ENCODE results near the gene OCRL.

The OCRL gene

DNA sequence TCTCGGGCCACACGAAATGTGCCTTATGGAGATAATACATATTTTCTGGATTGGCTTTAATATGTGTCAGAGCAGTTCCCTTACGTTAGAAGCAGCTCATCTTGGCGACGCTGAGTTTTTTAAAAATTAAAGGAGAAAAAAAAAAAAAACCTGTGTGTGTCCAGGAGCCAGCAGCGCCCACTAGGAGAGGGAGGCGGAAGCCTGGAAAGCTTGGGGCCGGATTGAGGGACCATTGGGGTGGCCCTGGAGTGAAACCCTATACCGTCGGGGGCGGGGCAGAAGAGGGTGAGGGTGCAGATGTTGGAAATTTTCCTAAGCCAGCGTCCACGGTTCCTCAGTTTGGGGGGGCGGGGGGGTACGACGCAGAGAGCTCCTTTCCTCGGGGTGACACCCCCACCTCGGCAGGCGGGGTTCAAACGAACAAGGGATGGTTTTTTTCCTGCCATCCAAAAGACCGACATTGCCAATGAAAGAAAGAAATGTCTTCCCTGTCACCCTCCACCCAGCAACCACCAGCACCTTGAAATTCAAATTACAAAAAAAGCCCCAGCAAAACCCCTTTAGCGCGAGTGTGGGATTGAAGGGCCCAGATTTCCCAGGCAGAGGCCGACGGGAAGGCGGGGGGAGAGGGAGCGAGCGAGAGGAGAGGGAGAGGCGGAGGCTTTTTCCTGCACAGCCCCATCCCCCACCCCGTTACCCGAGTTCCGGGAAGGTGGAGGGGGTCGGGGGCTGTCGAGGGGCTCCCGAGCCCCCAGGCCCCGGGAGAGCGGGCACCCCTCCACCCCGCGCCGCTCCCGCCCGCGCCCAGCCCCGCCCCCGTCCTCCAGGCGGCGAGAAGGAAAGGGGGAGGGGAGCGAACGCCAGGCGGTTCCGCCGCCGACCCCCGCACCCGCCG lies 17.6 kb upstream of the OCRL start:
- H3K27ac ChIP-seq (ENCODE audit: low read depth, low read length): peak overlapping the region; percentile 84
- peak overlapping the region; percentile 65 to 77 for H3K4me3 ChIP-seq (ENCODE audit: low read depth in 1 of 2, low read length in 2 of 2)
- H3K27me3 ChIP-seq (ENCODE audit: control insufficient read depth in 1 of 2, insufficient read depth in 2 of 2, low read length in 2 of 2): peaks cover 0 to 3% of the 10 kb centered on the region in 2 donors
- no peaks in the 10 kb centered on the region for H3K4me1 ChIP-seq (ENCODE audit: insufficient read depth, low read length)
- no peak overlapping the region for H3K9ac ChIP-seq (ENCODE audit: low read length)
- H3K9me3 ChIP-seq (ENCODE audit: low read length): no peaks in the 10 kb centered on the region
- no peaks in the 10 kb centered on the region for H3K36me3 ChIP-seq (ENCODE audit: insufficient read depth, low read length)

DNA sequence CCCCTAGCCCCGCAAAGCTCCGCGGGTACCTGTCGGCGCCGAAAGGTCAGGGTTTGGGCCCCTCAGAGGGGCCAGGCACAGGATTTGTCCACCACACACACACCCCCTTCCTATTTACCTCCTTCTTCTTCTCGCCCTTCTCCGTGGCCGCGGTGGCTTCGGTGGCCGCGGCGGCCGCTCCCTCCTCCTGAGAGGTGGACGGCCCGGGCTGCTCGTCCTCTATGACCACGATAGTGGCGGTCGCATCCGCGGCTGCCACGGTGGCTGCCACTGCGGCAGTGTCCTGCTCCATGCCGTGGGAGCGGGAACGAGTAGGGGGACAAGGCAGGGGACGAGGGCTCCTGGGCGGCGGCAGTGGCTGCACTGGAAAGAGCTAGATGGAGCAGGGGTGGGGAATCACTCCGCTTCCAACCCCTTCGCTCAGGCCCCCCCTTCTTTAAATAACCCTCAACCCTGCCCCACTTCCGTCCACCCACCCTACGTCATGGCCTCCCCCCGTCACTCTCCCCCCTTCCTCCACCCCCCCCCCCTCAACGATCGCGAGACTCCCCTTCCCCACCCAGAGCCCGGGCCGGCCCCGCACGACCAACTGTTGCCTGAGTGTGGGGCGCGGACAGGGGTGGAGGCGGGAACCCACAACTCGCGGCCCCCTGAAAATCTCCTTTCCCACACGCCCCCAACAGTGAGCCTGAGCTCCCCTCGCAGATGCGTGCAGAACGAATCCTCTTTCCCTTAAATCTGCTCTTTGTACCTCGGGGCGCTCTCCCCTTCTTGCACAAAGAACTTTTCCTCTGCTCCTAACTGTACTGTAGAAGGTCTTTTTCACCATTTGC lies 16.8 kb upstream of the OCRL start, which contains the start of gene SMARCA1:
Gene SMARCA1 (minus strand): TSS at position 412 of the 833 bp plus-strand sequence. CDS start 120 bp downstream, at position 292.
- Histone ChIP-seq H3K4me3 (ENCODE audit: low read depth in 1 of 2, low read length in 2 of 2) (peak within 1 kb of the TSS; percentile 65 to 77), H3K36me3 (ENCODE audit: insufficient read depth, low read length) (no peaks in the 10 kb centered on the region), H3K27ac (ENCODE audit: low read depth, low read length) (peak within 1 kb of the TSS; percentile 87), H3K4me1 (ENCODE audit: insufficient read depth, low read length) (no peaks in the 10 kb centered on the region), H3K9ac (ENCODE audit: low read length) (no peak within 1 kb of the TSS), H3K9me3 (ENCODE audit: low read length) (no peaks in the 10 kb centered on the region), H3K27me3 (ENCODE audit: control insufficient read depth in 1 of 2, insufficient read depth in 2 of 2, low read length in 2 of 2) (peaks cover 0 to 3% of the 10 kb centered on the region in 2 donors)

DNA sequence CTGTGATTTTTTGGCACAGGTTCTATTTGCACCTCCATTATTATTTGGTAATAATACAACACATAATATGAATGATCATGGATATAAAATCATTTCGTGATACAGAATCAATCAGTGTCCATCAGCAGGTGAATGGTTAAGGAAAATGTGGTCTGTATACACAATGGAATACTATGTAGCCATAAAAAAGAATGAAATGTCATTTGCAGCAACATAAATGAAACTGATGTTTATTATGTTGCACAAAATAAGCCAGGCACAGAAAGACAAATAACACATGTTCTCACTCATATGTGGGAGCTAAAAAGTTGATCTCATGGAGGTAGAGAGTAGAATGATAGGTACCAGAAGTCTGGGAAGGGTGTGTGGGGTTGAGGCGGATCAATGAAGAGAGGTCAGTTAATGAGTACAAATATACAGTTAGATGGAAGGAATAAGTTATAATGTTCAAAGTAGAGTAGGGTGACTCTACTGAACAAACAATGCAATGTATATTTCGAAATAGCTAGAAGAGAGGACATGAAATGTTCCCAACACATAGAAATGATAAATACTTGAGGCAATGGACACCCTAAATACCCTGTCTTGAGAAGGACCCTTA lies 15.7 kb upstream of the OCRL start:
- Histone ChIP-seq H3K9me3 (ENCODE audit: low read length) (no peaks in the 10 kb centered on the region), H3K36me3 (ENCODE audit: insufficient read depth, low read length) (no peaks in the 10 kb centered on the region), H3K27ac (ENCODE audit: low read depth, low read length) (no peak overlapping the region), H3K9ac (ENCODE audit: low read length) (no peak overlapping the region), H3K27me3 (ENCODE audit: control insufficient read depth in 1 of 2, insufficient read depth in 2 of 2, low read length in 2 of 2) (peaks cover 0 to 3% of the 10 kb centered on the region in 2 donors), H3K4me1 (ENCODE audit: insufficient read depth, low read length) (no peaks in the 10 kb centered on the region), H3K4me3 (ENCODE audit: low read depth in 1 of 2, low read length in 2 of 2) (no peak overlapping the region)

GRCh38 chrX:129525162-129525561 lies 14.9 kb upstream of the OCRL start:
- no peaks in the 10 kb centered on the region for H3K4me1 ChIP-seq (ENCODE audit: insufficient read depth, low read length)
- H3K9ac ChIP-seq (ENCODE audit: low read length): no peak overlapping the region
- H3K36me3 ChIP-seq (ENCODE audit: insufficient read depth, low read length): no peaks in the 10 kb centered on the region
- no peak overlapping the region for H3K27ac ChIP-seq (ENCODE audit: low read depth, low read length)
- H3K9me3 ChIP-seq (ENCODE audit: low read length): no peaks in the 10 kb centered on the region
- H3K27me3 ChIP-seq (ENCODE audit: control insufficient read depth in 1 of 2, insufficient read depth in 2 of 2, low read length in 2 of 2): peaks cover 0 to 3% of the 10 kb centered on the region in 2 donors
- no peak overlapping the region for H3K4me3 ChIP-seq (ENCODE audit: low read depth in 1 of 2, low read length in 2 of 2)

DNA sequence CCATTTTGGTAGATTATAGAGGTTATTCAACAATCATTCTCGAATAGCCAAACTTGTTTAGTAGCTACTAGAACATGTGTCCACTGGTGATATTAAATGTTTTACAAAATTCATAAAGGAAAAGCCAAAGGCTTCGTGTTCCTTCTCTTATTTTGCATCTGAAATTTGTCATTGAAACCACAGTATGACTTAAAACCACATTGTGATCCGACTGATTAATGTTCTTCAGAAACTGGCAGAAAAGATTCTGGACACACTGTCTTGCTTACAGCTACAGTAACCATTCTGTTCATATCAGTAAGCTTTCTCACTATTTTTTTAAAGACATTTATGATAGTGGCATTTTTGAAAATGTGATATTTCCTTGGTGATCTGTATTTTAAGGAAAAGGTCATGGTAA lies 14.2 kb upstream of the OCRL start:
- no peak overlapping the region for H3K4me3 ChIP-seq (ENCODE audit: low read depth in 1 of 2, low read length in 2 of 2)
- no peaks in the 10 kb centered on the region for H3K36me3 ChIP-seq (ENCODE audit: insufficient read depth, low read length)
- H3K27ac ChIP-seq (ENCODE audit: low read depth, low read length): no peak overlapping the region
- peaks cover 0 to 3% of the 10 kb centered on the region in 2 donors for H3K27me3 ChIP-seq (ENCODE audit: control insufficient read depth in 1 of 2, insufficient read depth in 2 of 2, low read length in 2 of 2)
- no peak overlapping the region for H3K9ac ChIP-seq (ENCODE audit: low read length)
- H3K9me3 ChIP-seq (ENCODE audit: low read length): no peaks in the 10 kb centered on the region
- no peaks in the 10 kb centered on the region for H3K4me1 ChIP-seq (ENCODE audit: insufficient read depth, low read length)

DNA sequence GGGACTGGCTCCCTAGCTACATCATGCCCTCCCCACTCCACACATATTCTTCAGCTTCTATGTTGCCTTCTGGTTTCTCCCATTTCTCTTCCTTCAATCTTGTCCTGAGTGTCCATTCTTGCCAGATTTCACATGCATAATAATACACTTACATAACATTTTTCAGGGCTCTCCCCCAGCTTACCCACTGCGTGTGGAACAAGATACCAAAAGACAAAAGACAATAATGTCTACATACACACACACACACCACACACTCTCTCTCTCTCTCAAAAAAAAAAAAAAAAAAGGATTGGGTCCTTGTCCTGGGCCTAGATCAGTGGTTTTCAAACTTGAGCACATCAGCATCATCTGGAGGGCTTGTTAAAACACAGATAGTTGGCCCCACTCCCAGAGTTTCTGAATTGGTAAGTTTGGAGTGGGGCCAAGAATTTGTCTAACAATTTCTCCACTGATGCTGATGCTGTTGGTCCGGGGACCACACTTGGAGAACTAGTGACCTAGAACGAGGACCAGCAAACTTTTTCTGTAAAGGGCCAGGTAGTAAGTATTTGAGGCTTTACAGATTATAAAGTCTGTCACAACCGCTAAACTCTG lies 10.3 kb upstream of the OCRL start:
- Histone ChIP-seq H3K9ac (ENCODE audit: low read length) (no peak overlapping the region), H3K4me1 (ENCODE audit: insufficient read depth, low read length) (no peaks in the 10 kb centered on the region), H3K4me3 (ENCODE audit: low read depth in 1 of 2, low read length in 2 of 2) (no peak overlapping the region), H3K9me3 (ENCODE audit: low read length) (no peaks in the 10 kb centered on the region), H3K27ac (ENCODE audit: low read depth, low read length) (no peak overlapping the region), H3K27me3 (ENCODE audit: control insufficient read depth in 1 of 2, insufficient read depth in 2 of 2, low read length in 2 of 2) (no peaks in the 10 kb centered on the region), H3K36me3 (ENCODE audit: insufficient read depth, low read length) (no peaks in the 10 kb centered on the region)

DNA sequence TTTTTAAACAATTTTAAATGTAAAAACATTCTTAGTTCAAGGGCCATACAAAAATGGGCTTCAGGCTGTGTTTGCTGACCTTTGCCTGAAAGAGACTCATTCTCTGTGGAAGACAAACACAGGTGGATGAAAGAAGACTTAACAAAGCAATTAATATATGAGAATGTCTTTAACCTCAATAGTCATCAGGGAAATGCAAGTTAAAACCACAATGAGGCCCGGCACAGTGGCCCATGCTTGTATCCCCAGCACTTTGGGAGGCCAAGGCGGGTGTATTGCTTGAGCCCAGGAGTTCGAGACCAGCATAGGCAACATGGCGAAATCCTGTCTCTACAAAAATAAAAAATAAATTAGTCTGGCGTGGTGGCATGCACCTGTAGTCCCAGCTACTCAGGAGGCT lies 9.6 kb upstream of the OCRL start:
- Histone ChIP-seq H3K9ac (ENCODE audit: low read length) (no peak overlapping the region), H3K27ac (ENCODE audit: low read depth, low read length) (no peak overlapping the region), H3K27me3 (ENCODE audit: control insufficient read depth in 1 of 2, insufficient read depth in 2 of 2, low read length in 2 of 2) (no peaks in the 10 kb centered on the region), H3K36me3 (ENCODE audit: insufficient read depth, low read length) (no peaks in the 10 kb centered on the region), H3K4me1 (ENCODE audit: insufficient read depth, low read length) (no peaks in the 10 kb centered on the region), H3K9me3 (ENCODE audit: low read length) (no peaks in the 10 kb centered on the region), H3K4me3 (ENCODE audit: low read depth in 1 of 2, low read length in 2 of 2) (no peak overlapping the region)

GRCh38 chrX:129531132-129531531 lies 8.9 kb upstream of the OCRL start:
- Histone ChIP-seq H3K9ac (ENCODE audit: low read length) (no peak overlapping the region), H3K4me3 (ENCODE audit: low read depth in 1 of 2, low read length in 2 of 2) (no peak overlapping the region), H3K36me3 (ENCODE audit: insufficient read depth, low read length) (no peaks in the 10 kb centered on the region), H3K4me1 (ENCODE audit: insufficient read depth, low read length) (no peaks in the 10 kb centered on the region), H3K9me3 (ENCODE audit: low read length) (no peaks in the 10 kb centered on the region), H3K27ac (ENCODE audit: low read depth, low read length) (no peak overlapping the region), H3K27me3 (ENCODE audit: control insufficient read depth in 1 of 2, insufficient read depth in 2 of 2, low read length in 2 of 2) (no peaks in the 10 kb centered on the region)

DNA sequence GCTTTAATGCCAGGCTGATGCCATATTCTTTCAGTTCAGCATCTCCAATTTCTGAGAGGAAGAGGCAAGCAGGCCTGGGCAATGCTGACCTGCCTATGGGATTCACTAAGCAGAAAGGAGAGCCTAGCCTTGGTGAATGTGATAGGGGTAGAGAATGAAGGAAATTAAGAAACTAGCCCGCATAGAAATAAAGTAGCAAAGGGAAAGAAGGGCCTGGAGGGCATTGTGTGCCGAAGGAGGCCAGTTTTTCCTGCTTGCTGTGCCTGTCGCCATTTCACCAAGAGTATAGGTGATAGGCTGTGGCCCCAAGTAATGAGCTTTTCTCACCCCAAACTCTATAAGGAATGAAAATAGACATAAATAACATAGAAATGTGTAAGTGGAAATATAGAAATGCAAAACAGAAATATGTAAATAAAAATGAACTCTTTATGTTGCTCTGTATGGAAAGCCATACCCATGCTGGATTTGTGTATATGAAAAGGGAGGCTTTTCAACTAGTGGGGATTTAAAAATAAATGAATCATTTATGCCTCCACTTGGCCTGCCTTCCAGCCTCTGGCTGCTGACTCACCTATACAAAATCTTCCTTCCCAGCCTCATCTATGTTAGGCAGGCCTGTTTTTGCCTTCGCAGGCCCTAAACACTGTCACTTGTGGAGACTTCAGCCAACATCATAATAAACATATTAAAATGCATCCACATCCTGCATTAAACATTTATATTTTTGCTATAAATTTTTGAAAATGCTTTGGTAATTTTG lies 5.1 kb upstream of the OCRL start:
- no peak overlapping the region for H3K4me3 ChIP-seq (ENCODE audit: low read depth in 1 of 2, low read length in 2 of 2)
- H3K9me3 ChIP-seq (ENCODE audit: low read length): no peaks in the 10 kb centered on the region
- no peaks in the 10 kb centered on the region for H3K27me3 ChIP-seq (ENCODE audit: control insufficient read depth in 1 of 2, insufficient read depth in 2 of 2, low read length in 2 of 2)
- no peaks in the 10 kb centered on the region for H3K36me3 ChIP-seq (ENCODE audit: insufficient read depth, low read length)
- no peaks in the 10 kb centered on the region for H3K4me1 ChIP-seq (ENCODE audit: insufficient read depth, low read length)
- H3K27ac ChIP-seq (ENCODE audit: low read depth, low read length): no peak overlapping the region
- no peak overlapping the region for H3K9ac ChIP-seq (ENCODE audit: low read length)

- H3K4me1 ChIP-seq (ENCODE audit: insufficient read depth, low read length): no peaks in the 10 kb centered on the region
- no peak overlapping the region for H3K27ac ChIP-seq (ENCODE audit: low read depth, low read length)
- no peaks in the 10 kb centered on the region for H3K9me3 ChIP-seq (ENCODE audit: low read length)
- peak overlapping the region; percentile 23 to 64 for H3K4me3 ChIP-seq (ENCODE audit: low read depth in 1 of 2, low read length in 2 of 2)
- H3K27me3 ChIP-seq (ENCODE audit: control insufficient read depth in 1 of 2, insufficient read depth in 2 of 2, low read length in 2 of 2): no peaks in the 10 kb centered on the region
- H3K9ac ChIP-seq (ENCODE audit: low read length): no peak overlapping the region
- no peaks in the 10 kb centered on the region for H3K36me3 ChIP-seq (ENCODE audit: insufficient read depth, low read length)
Measured at GRCh38 chrX:129540722-129541184, 694 bp downstream of the OCRL start.
